IMR-90 (cell line): ENCODE data around the gene RANBP3. TPM values are rescaled to one million over a fixed set of nuclear protein-coding genes. Genes with fewer than 3 reads are reported as not detected.

Experiments
- ATAC-seq: fragments of 200-7000 bp; cut with Tn5 transposase; 2 replicates; pipeline ENCODE4 v1.9.1; 2020; ENCODE audit warnings: low read depth, mild to moderate bottlenecking, moderate library complexity
- BruUV-seq: library from RNA; stranded (reverse); fragments of 400-500 nt; replicated peaks from 2 replicates; lab custom pipeline; 2021; lab: Mats Ljungman, UMichigan
- CTCF ChIA-PET: fragments of 300-600 bp; formaldehyde crosslinking; extraction: SDS; loops from one replicate; lab custom pipeline; 2021; ENCODE audit warnings: antibody characterized with exemption; lab: Yijun Ruan, JAX
- POLR2A ChIA-PET: fragments of 300-600 bp; sonication (Branson Sonifier 250); formaldehyde crosslinking; loops from one replicate; lab custom pipeline; 2022; ENCODE audit warnings: antibody characterized with exemption; ENCODE audit not compliant: unreplicated experiment; lab: Charles Lee
- DNase-seq: peaks from one replicate; pipeline ENCODE4 v3.0.0; 2013
- H2AFZ ChIP-seq: replicated peaks from 2 replicates; pipeline ENCODE3; 2013; ENCODE audit warnings: low read length, mild to moderate bottlenecking; ENCODE audit not compliant: poor library complexity
- H2AK5ac ChIP-seq: 2 replicates; pipeline ENCODE4 v1.6.1; 2013; ENCODE audit warnings: low read depth, low read length, inconsistent platforms
- H2AK9ac ChIP-seq: replicated peaks from 2 replicates; pipeline ENCODE3; 2013; ENCODE audit warnings: mild to moderate bottlenecking, low read depth, low read length, moderate library complexity; ENCODE audit not compliant: poor library complexity
- H2BK120ac ChIP-seq: 2 replicates; pipeline ENCODE4 v1.6.1; 2013; ENCODE audit warnings: low read depth, low read length, inconsistent platforms
- H2BK15ac ChIP-seq: 3 replicates; pipeline ENCODE4 v1.6.1; 2013; ENCODE audit warnings: low read depth, low read length, inconsistent platforms
- H2BK20ac ChIP-seq: 2 replicates; pipeline ENCODE4 v1.6.1; 2013; ENCODE audit warnings: low read depth, mild to moderate bottlenecking, inconsistent platforms, low read length, moderate library complexity
- H2BK5ac ChIP-seq: 2 replicates; pipeline ENCODE4 v1.6.1; 2013; ENCODE audit warnings: mild to moderate bottlenecking, low read depth, low read length, inconsistent platforms; ENCODE audit not compliant: poor library complexity, severe bottlenecking
- H3K14ac ChIP-seq: replicated peaks from 2 replicates; pipeline ENCODE4 v1.6.1; 2013; ENCODE audit warnings: low read depth, low read length, inconsistent platforms
- H3K18ac ChIP-seq: 2 replicates; pipeline ENCODE4 v1.6.1; 2013; ENCODE audit warnings: low read depth, low read length, control low read depth
- H3K23ac ChIP-seq: 2 replicates; pipeline ENCODE4 v1.6.1; 2013; ENCODE audit warnings: low read depth, low read length, inconsistent platforms
- H3K27ac ChIP-seq: 2 replicates; pipeline ENCODE4 v1.5.1; 2013; ENCODE audit warnings: mild to moderate bottlenecking, control low read depth, low read length; ENCODE audit not compliant: insufficient read depth
- H3K27me3 ChIP-seq: 2 replicates; pipeline ENCODE4 v1.6.1; 2013; ENCODE audit warnings: low read length; ENCODE audit not compliant: control insufficient read depth, insufficient read depth
- H3K36me3 ChIP-seq: 2 replicates; pipeline ENCODE4 v1.6.1; 2013; ENCODE audit warnings: low read length, mixed read lengths; ENCODE audit not compliant: control insufficient read depth, insufficient read depth
- H3K4ac ChIP-seq: 2 replicates; pipeline ENCODE4 v1.6.1; 2013; ENCODE audit warnings: low read depth, low read length, inconsistent platforms
- H3K4me1 ChIP-seq: 2 replicates; pipeline ENCODE4 v1.6.1; 2013; ENCODE audit warnings: low read length, mixed read lengths; ENCODE audit not compliant: control insufficient read depth, insufficient read depth
- H3K4me2 ChIP-seq: 2 replicates; pipeline ENCODE4 v1.6.1; 2013; ENCODE audit warnings: low read depth, mild to moderate bottlenecking, control low read depth, low read length, moderate library complexity
- H3K4me3 ChIP-seq: 2 replicates; pipeline ENCODE4 v1.5.1; 2013; ENCODE audit warnings: low read depth, mild to moderate bottlenecking, control low read depth, low read length, moderate library complexity; ENCODE audit not compliant: insufficient read depth
- H3K56ac ChIP-seq: 2 replicates; pipeline ENCODE4 v1.6.1; 2013; ENCODE audit warnings: low read length, inconsistent platforms; ENCODE audit not compliant: insufficient read depth; ENCODE audit errors: extremely low read depth
- H3K79me1 ChIP-seq, 2 experiments: 2 replicates each; pipeline ENCODE4 v1.6.1; 2013; ENCODE audit warnings: low read length in 2 of 2, inconsistent platforms in 1 of 2, low read depth in 1 of 2
- H3K9ac ChIP-seq: 2 replicates; pipeline ENCODE4 v1.6.1; 2013; ENCODE audit warnings: low read depth, low read length, control low read depth
- H3K9me1 ChIP-seq: 2 replicates; pipeline ENCODE4 v1.6.1; 2013; ENCODE audit warnings: low read length, inconsistent platforms; ENCODE audit not compliant: insufficient read depth
- H3K9me3 ChIP-seq: 2 replicates; pipeline ENCODE4 v1.6.1; 2013; ENCODE audit warnings: low read length; ENCODE audit not compliant: control insufficient read depth, insufficient read depth
- H4K20me1 ChIP-seq: 2 replicates; pipeline ENCODE4 v1.6.1; 2013; ENCODE audit warnings: low read length, inconsistent platforms; ENCODE audit not compliant: insufficient read depth
- H4K5ac ChIP-seq: 2 replicates; pipeline ENCODE4 v1.6.1; 2013; ENCODE audit warnings: mild to moderate bottlenecking, low read depth, low read length, control low read depth
- H4K8ac ChIP-seq, 2 experiments: 2 replicates each; pipeline ENCODE4 v1.6.1; 2013; ENCODE audit warnings: low read depth in 2 of 2, low read length in 2 of 2, control low read depth in 1 of 2, inconsistent platforms in 1 of 2
- H4K91ac ChIP-seq: 2 replicates; pipeline ENCODE4 v1.6.1; 2013; ENCODE audit warnings: low read depth, low read length, inconsistent platforms; ENCODE audit not compliant: insufficient read depth
- MAZ ChIP-seq: IDR thresholded peaks from 2 replicates; pipeline ENCODE4 v1.6.1; 2012; ENCODE audit warnings: low read depth, mild to moderate bottlenecking, low read length, improper control_type of control experiment, moderate library complexity, borderline replicate concordance
- RCOR1 ChIP-seq: IDR thresholded peaks from 2 replicates; pipeline ENCODE4 v1.6.1; 2012; ENCODE audit warnings: mild to moderate bottlenecking, low read length, improper control_type of control experiment; ENCODE audit not compliant: insufficient replicate concordance
- SMC3 ChIP-seq: fragments of 150-350 bp; IDR thresholded peaks from 2 replicates; pipeline ENCODE4 v1.6.1; 2016; ENCODE audit warnings: low read depth, mild to moderate bottlenecking, antibody characterized with exemption, low read length, moderate library complexity
- WGBS, 2 experiments: methylation state at CpG; one replicate each; pipeline versions ENCODE4 v1.1.5 to v1.1.7; 2013; ENCODE audit warnings: missing lambda C conversion rate in 2 of 2; ENCODE audit not compliant: insufficient read length in 1 of 2; ENCODE audit errors: extremely low coverage in 2 of 2; 5-methylcytosine and 5-hydroxymethylcytosine counted together
- dilution Hi-C: fragments of 300-500 bp; cut with HindIII; formaldehyde crosslinking; loops from one replicate; pipeline ENCODE4 v1.14.3; 2018; ENCODE audit warnings: low sequenced_read_pairs; ENCODE audit not compliant: unreplicated experiment
- in situ Hi-C: fragments of 300-500 bp; cut with MboI; formaldehyde crosslinking; loops from 3 replicates; pipeline ENCODE4 v1.14.3; 2019; ENCODE audit warnings: low sequenced_read_pairs, inconsistent platforms, mixed read lengths
- intact Hi-C: fragments of 100-400 bp; cut with micrococcal nuclease; formaldehyde crosslinking; loops from 2 replicates; pipeline ENCODE4 v1.10.0; 2022
- polyA plus RNA-seq, 3 experiments: library from polyadenylated mRNA; depleted of rRNA; stranded (reverse); fragments of >200 nt; gene quantifications; 2 replicates each; pipeline ENCODE4 v1.2.3, GENCODE V29; 2012; ENCODE audit warnings: low replicate concordance in 1 of 3
- total RNA-seq: library from RNA; depleted of rRNA; stranded (reverse); fragments of >200 nt; gene quantifications from 2 replicates; pipeline ENCODE4 v1.2.3, GENCODE V29; 2012

The RANBP3 gene
- total and polyA plus RNA-seq, 2 of the 4 experiments (the other 2 are of a cell fraction): 42.5 to 111 TPM

GRCh38 chr19:5935473-5936291 is 42.3 kb downstream of the RANBP3 start:
- H3K23ac ChIP-seq: peak overlapping the region; percentile 92
- H2BK15ac ChIP-seq: peak overlapping the region; percentile 82; the same call in 2 of the 3 replicates
- peak overlapping the region; percentile 68 for H3K56ac ChIP-seq
- H3K4me1 ChIP-seq: peaks cover 32% of the 10 kb centered on the region
- in situ Hi-C loops: no loop called here
- H4K20me1 ChIP-seq: peaks cover 34% of the 10 kb centered on the region
- peak overlapping the region; percentile 84 for H2BK120ac ChIP-seq
- no peak overlapping the region for H3K4me3 ChIP-seq
- dilution Hi-C loops: no loop called here
- peak overlapping the region; percentile 58; the same call in 1 of the 2 replicates for H2BK20ac ChIP-seq
- peak overlapping the region; percentile 8 for H2AFZ ChIP-seq
- H2AK5ac ChIP-seq: peak overlapping the region; percentile 92
- H2BK5ac ChIP-seq: peak overlapping the region; percentile 74
- H3K9me1 ChIP-seq: peaks cover 41% of the 10 kb centered on the region
- CTCF ChIA-PET: interaction anchor here (1.0 to 2.2 kb wide), 2 partner anchors 32 to 132 kb away, joined by 5 to 11 read pairs; no protein-coding TSS in a partner anchor
- peak overlapping the region; percentile 87 for H4K91ac ChIP-seq
- H3K14ac ChIP-seq: peak overlapping the region; percentile 44
- POLR2A ChIA-PET: no interaction called here
- peaks cover 39 to 82% of the 10 kb centered on the region in 2 experiments; a peak in 3 of 4 replicates for H3K79me1 ChIP-seq
- peak; percentile 67 for ATAC-seq
- BruUV-seq: no TSS peak
- H3K9me3 ChIP-seq: no peaks in the 10 kb centered on the region
- peak overlapping the region; percentile 64 for H3K18ac ChIP-seq
- intact Hi-C loops: loop anchor here (1.0 to 2.0 kb wide), 2 partner anchors 27 to 31 kb away; partner anchors contain the start of gene VMAC
- H3K27ac ChIP-seq: peak overlapping the region; percentile 97
- no peaks in the 10 kb centered on the region for H3K27me3 ChIP-seq
- peak overlapping the region; percentile 74 to 77; a peak in 3 of 4 replicates for H4K8ac ChIP-seq
- DNase-seq: peak; percentile 35
- peaks cover 47% of the 10 kb centered on the region for H3K36me3 ChIP-seq
- peak overlapping the region; percentile 66 for H3K9ac ChIP-seq
- TF ChIP-seq RCOR1 (peak; percentile 5), SMC3 (no peak), MAZ (no peak)
- peak overlapping the region; percentile 79 for H2AK9ac ChIP-seq
- H3K4me2 ChIP-seq: peak overlapping the region; percentile 41
- H4K5ac ChIP-seq: peak overlapping the region; percentile 34
- peak overlapping the region; percentile 89 for H3K4ac ChIP-seq
- WGBS, 2 experiments: 47% methylated on average over 5 of the region's 25 CpGs; no CpG with 5 or more reads in 1 of the 2 experiments
